HG02840 (cell line): ENCODE measurements around the gene GTF3C5.
"Not testable (repeated sequence)": the region's sequence is repeated elsewhere in the genome, so short reads cannot be mapped to it uniquely, and the experiment has no call there.

Source experiments
- ATAC-seq: cut with Tn5 transposase; IDR thresholded peaks from one replicate; pipeline ENCODE4 v1.9.1; 2021; ENCODE audit warnings: mild to moderate bottlenecking, moderate library complexity, moderate number of reproducible peaks; ENCODE audit not compliant: unreplicated experiment, low FRiP score

GTF3C5 gene

GRCh38 chr9:133030317-133031129 lies at the start of gene GTF3C5:
TSS of gene GTF3C5 (plus strand) at chr9:133030997. CDS start at chr9:133031012, 15 bp downstream.
- ATAC-seq: peak; percentile 94

- ATAC-seq: no peak
Measured at GRCh38 chr9:132982458-132982857, 48.3 kb upstream of the GTF3C5 start.

- no peak for ATAC-seq
Measured at GRCh38 chr9:132983491-132984201, 47.2 kb upstream of the GTF3C5 start.

GRCh38 chr9:132984202-132985070 lies 46.4 kb upstream of the GTF3C5 start:
- no peak for ATAC-seq

- ATAC-seq: no peak
Measured at GRCh38 chr9:132985071-132985350, 45.8 kb upstream of the GTF3C5 start.

- no peak for ATAC-seq
Measured at GRCh38 chr9:132985489-132985888, 45.3 kb upstream of the GTF3C5 start.

GRCh38 chr9:132986114-132986513 lies 44.7 kb upstream of the GTF3C5 start:
- no peak for ATAC-seq

- ATAC-seq: no peak
Measured at GRCh38 chr9:132986640-132987620, 43.9 kb upstream of the GTF3C5 start.

GRCh38 chr9:132988244-132989013 lies 42.4 kb upstream of the GTF3C5 start:
- ATAC-seq: no peak

GRCh38 chr9:132989014-132989310 lies 41.8 kb upstream of the GTF3C5 start:
- no peak for ATAC-seq

GRCh38 chr9:132989414-132989996 lies 41.3 kb upstream of the GTF3C5 start:
- ATAC-seq: no peak

- ATAC-seq: not testable (repeated sequence)
Measured at GRCh38 chr9:132989998-132990557, 40.7 kb upstream of the GTF3C5 start.

GRCh38 chr9:132990781-132991180 lies 40.0 kb upstream of the GTF3C5 start:
- no peak for ATAC-seq

GRCh38 chr9:132991351-132992300 lies 39.2 kb upstream of the GTF3C5 start:
- no peak for ATAC-seq

GRCh38 chr9:132993511-132993939 lies 37.3 kb upstream of the GTF3C5 start:
- ATAC-seq: no peak

- no peak for ATAC-seq
Measured at GRCh38 chr9:132994410-132995120, 36.2 kb upstream of the GTF3C5 start.

- no peak for ATAC-seq
Measured at GRCh38 chr9:132995121-132995420, 35.7 kb upstream of the GTF3C5 start.
